Measurements from ENCODE around the gene CDCA5. TPM values are rescaled to one million over a fixed set of nuclear protein-coding genes. Genes with fewer than 3 reads are reported as not detected.

Gene CDCA5
- total RNA-seq, 1 donor from 2014 or later: 6.0 TPM

DNA sequence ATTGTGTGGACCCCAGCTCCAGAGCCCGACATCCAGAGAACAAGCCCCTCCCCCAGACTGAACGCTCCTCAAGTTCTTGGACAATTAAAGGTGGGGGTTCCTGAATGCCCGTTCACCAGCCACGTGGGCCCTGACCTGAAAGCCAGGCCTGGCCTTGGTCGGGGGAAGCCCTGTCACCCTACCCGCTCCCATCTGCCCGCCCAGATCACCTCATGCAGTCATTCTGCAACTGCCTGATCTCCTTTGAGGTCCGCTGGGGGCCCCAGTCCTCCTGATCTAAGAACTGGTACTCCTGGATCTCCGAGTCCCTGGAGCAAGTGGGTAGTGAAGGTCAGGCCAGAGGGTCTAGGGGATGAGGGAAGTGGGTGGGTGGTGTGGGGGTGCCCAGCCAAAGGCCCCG is 16.4 kb downstream of the CDCA5 start:
- no peak for DNase-seq (ENCODE audit: extremely low spot score, unreplicated experiment)
- Mint-ChIP-seq H3K4me1 (ENCODE audit: unreplicated experiment) (no peaks in the 10 kb centered on the region), H3K9me3 (ENCODE audit: unreplicated experiment) (no peaks in the 10 kb centered on the region), H3K36me3 (ENCODE audit: unreplicated experiment) (no peaks in the 10 kb centered on the region), H3K27ac (ENCODE audit: unreplicated experiment) (no peak overlapping the region), H3K4me3 (ENCODE audit: unreplicated experiment) (no peak overlapping the region), H3K27me3 (ENCODE audit: unreplicated experiment) (no peaks in the 10 kb centered on the region)
- TF ChIP-seq, protein P1, sequence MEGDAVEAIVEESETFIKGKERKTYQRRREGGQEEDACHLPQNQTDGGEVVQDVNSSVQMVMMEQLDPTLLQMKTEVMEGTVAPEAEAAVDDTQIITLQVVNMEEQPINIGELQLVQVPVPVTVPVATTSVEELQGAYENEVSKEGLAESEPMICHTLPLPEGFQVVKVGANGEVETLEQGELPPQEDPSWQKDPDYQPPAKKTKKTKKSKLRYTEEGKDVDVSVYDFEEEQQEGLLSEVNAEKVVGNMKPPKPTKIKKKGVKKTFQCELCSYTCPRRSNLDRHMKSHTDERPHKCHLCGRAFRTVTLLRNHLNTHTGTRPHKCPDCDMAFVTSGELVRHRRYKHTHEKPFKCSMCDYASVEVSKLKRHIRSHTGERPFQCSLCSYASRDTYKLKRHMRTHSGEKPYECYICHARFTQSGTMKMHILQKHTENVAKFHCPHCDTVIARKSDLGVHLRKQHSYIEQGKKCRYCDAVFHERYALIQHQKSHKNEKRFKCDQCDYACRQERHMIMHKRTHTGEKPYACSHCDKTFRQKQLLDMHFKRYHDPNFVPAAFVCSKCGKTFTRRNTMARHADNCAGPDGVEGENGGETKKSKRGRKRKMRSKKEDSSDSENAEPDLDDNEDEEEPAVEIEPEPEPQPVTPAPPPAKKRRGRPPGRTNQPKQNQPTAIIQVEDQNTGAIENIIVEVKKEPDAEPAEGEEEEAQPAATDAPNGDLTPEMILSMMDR (IDR thresholded peaks at IDR 0.05): no peak

DNA sequence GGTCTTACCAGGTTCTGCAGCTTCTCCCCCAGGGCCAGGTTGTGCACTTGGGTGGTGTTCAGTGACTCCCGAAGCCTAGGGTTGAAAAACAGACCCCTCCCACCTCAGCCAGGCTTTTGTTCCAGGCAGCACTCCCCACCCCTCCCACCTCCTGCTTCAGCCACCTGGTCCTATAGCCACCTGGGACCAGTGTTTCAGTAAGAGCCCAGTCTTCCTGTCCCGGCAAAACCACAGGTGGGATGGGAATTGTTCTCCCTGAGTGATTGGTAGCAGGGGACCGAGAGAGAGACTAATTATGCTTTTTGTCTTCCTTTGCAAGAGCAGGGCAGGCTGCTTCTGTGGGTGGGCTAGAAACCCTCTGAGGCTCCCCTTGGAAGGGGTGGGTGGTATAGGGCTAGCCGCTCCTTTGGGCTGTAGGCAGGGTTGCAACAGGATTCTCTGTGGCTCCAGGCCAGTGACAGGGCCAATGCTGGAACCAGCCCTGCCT is 17.0 kb downstream of the CDCA5 start:
- Mint-ChIP-seq H3K27me3 (ENCODE audit: unreplicated experiment) (no peaks in the 10 kb centered on the region), H3K36me3 (ENCODE audit: unreplicated experiment) (no peaks in the 10 kb centered on the region), H3K4me1 (ENCODE audit: unreplicated experiment) (no peaks in the 10 kb centered on the region), H3K9me3 (ENCODE audit: unreplicated experiment) (no peaks in the 10 kb centered on the region), H3K4me3 (ENCODE audit: unreplicated experiment) (no peak overlapping the region), H3K27ac (ENCODE audit: unreplicated experiment) (no peak overlapping the region)
- TF ChIP-seq, protein P1 (IDR thresholded peaks at IDR 0.05): no peak
- no peak for DNase-seq (ENCODE audit: extremely low spot score, unreplicated experiment)

DNA sequence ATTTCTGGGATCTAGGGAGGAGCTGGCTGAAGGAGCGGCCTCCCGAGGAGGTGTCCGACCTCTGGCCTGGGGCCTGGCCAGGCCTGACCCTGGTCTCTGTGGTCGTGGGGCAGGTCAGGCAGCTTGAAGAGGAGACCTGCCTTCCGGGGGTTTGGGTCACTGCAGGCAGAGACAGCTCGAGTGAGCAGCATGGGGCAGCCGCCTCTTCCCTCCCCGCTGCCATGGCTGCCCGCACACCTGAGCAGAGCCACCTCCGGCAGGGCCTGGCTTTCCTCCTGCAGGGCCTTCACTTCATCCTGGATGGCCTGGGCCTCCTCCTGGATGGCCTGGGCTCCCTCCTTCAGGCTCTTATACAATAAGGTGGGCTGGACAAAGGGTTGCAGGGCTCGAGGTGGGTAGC is 17.5 kb downstream of the CDCA5 start:
- no peaks in the 10 kb centered on the region for H3K9me3 Mint-ChIP-seq (ENCODE audit: unreplicated experiment)
- no peak for DNase-seq (ENCODE audit: extremely low spot score, unreplicated experiment)
- H3K27me3 Mint-ChIP-seq (ENCODE audit: unreplicated experiment): no peaks in the 10 kb centered on the region
- H3K4me1 Mint-ChIP-seq (ENCODE audit: unreplicated experiment): no peaks in the 10 kb centered on the region
- no peaks in the 10 kb centered on the region for H3K36me3 Mint-ChIP-seq (ENCODE audit: unreplicated experiment)
- H3K27ac Mint-ChIP-seq (ENCODE audit: unreplicated experiment): no peak overlapping the region
- no peak overlapping the region for H3K4me3 Mint-ChIP-seq (ENCODE audit: unreplicated experiment)
- TF ChIP-seq, protein P1 (IDR thresholded peaks at IDR 0.05): no peak

DNA sequence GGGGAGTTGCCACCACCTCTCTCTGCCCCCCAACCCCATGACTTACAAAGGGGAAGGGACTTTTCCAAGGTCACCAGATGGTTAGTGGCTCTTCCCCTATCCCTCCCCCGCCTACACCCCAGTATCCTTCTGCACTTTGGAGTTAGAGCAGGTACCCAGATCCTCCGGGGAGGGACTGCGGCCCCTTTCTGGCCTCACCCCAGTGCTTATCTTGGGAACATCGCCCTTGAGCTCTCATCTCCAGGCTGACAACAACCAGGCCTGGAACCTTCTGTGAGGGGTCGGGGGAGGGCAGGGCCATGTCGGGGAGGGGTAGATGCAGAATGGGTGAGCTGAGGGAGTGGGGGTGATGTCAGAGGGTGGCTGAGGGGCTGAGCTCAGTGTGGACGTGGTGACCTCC is 18.0 kb downstream of the CDCA5 start:
- Mint-ChIP-seq H3K4me1 (ENCODE audit: unreplicated experiment) (no peaks in the 10 kb centered on the region), H3K4me3 (ENCODE audit: unreplicated experiment) (no peak overlapping the region), H3K36me3 (ENCODE audit: unreplicated experiment) (no peaks in the 10 kb centered on the region), H3K27ac (ENCODE audit: unreplicated experiment) (no peak overlapping the region), H3K9me3 (ENCODE audit: unreplicated experiment) (no peaks in the 10 kb centered on the region), H3K27me3 (ENCODE audit: unreplicated experiment) (no peaks in the 10 kb centered on the region)
- TF ChIP-seq, protein P1 (IDR thresholded peaks at IDR 0.05): no peak
- no peak for DNase-seq (ENCODE audit: extremely low spot score, unreplicated experiment)

DNA sequence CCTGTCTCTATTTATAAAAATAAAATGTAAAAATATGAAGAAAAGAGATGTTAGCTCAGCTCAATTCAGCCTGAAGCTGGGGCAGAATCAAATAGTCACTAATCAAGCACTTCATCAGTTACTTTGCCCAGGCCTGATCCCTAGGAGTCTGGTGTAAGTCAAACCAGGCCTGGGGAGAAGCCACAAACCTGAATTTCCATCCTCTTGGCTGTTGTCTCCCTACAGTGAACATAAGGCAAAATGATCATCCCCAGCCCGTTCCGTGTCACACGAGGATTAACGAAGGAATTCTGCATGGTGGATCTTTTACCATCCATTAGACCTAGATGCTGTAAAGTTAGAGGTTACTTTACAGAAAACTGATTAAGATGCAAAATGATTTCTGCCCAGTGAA is 19.0 kb downstream of the CDCA5 start:
- no peak for DNase-seq (ENCODE audit: extremely low spot score, unreplicated experiment)
- Mint-ChIP-seq H3K27me3 (ENCODE audit: unreplicated experiment) (no peaks in the 10 kb centered on the region), H3K36me3 (ENCODE audit: unreplicated experiment) (no peaks in the 10 kb centered on the region), H3K4me3 (ENCODE audit: unreplicated experiment) (no peak overlapping the region), H3K9me3 (ENCODE audit: unreplicated experiment) (no peaks in the 10 kb centered on the region), H3K27ac (ENCODE audit: unreplicated experiment) (no peak overlapping the region), H3K4me1 (ENCODE audit: unreplicated experiment) (no peaks in the 10 kb centered on the region)
- TF ChIP-seq, protein P1 (IDR thresholded peaks at IDR 0.05): no peak

Data from osteocyte (in vitro differentiated cells).